Measurements from ENCODE around the gene ADCY5. TPM values are rescaled to one million over a fixed set of nuclear protein-coding genes. Genes with fewer than 3 reads are reported as not detected.

ADCY5 gene
- total RNA-seq, 2 donors from 2014 or later: 3.9 to 5.2 TPM

DNA sequence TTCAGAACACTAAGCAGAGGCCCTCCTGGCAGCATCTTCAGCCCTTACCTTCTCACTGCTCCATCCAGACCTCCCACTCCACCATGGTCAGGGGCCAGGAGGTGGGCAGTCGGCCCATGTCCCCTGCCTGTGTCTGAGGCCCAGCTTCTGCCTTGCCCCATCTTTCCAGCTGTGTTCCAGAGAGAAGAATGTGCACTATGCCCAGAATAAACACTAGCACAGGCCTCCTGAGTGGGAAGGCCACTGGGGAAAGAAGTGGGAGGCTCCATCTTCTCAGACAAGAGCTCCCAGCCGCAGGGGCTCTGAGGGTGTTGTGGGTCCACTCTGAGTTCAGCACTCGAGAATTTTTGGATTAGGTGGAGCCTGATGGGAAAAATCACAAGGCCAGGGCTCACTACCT, 44.5 kb downstream of the ADCY5 start:
- H3K4me3 Mint-ChIP-seq: no peak overlapping the region
- Histone ChIP-seq H3K27me3 (ENCODE audit: control insufficient read depth, insufficient read depth, low read length, poor library complexity, severe bottlenecking) (peaks cover 10% of the 10 kb centered on the region), H3K27ac (ENCODE audit: low read depth, low read length) (no peak overlapping the region), H3K9ac (ENCODE audit: extremely low read depth, low read length, poor library complexity, severe bottlenecking) (no peak overlapping the region), H3K4me1 (ENCODE audit: control insufficient read depth, insufficient read depth, low read length) (no peaks in the 10 kb centered on the region), H3K36me3 (ENCODE audit: control insufficient read depth, insufficient read depth, low read length) (no peaks in the 10 kb centered on the region), H3K4me3 (ENCODE audit: low read length) (no peak overlapping the region), H3K9me3 (ENCODE audit: control insufficient read depth, low read length) (no peaks in the 10 kb centered on the region)
- no peaks in the 10 kb centered on the region for H3K4me1 Mint-ChIP-seq
- H3K27ac Mint-ChIP-seq: no peak overlapping the region
- 91 to 95% methylated on average over 2 to 3 of the region's 3 CpGs for WGBS, 2 experiments (ENCODE audit: insufficient coverage in 1 of 2, insufficient read length in 1 of 2)
- H3K9me3 Mint-ChIP-seq: no peaks in the 10 kb centered on the region
- H3K36me3 Mint-ChIP-seq (ENCODE audit: low read depth): no peaks in the 10 kb centered on the region
- TF ChIP-seq, protein P1, sequence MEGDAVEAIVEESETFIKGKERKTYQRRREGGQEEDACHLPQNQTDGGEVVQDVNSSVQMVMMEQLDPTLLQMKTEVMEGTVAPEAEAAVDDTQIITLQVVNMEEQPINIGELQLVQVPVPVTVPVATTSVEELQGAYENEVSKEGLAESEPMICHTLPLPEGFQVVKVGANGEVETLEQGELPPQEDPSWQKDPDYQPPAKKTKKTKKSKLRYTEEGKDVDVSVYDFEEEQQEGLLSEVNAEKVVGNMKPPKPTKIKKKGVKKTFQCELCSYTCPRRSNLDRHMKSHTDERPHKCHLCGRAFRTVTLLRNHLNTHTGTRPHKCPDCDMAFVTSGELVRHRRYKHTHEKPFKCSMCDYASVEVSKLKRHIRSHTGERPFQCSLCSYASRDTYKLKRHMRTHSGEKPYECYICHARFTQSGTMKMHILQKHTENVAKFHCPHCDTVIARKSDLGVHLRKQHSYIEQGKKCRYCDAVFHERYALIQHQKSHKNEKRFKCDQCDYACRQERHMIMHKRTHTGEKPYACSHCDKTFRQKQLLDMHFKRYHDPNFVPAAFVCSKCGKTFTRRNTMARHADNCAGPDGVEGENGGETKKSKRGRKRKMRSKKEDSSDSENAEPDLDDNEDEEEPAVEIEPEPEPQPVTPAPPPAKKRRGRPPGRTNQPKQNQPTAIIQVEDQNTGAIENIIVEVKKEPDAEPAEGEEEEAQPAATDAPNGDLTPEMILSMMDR (conservative IDR thresholded peaks at IDR 0.05): no peak
- no peak for DNase-seq
- peaks cover 21% of the 10 kb centered on the region for H3K27me3 Mint-ChIP-seq (ENCODE audit: insufficient read depth)

DNA sequence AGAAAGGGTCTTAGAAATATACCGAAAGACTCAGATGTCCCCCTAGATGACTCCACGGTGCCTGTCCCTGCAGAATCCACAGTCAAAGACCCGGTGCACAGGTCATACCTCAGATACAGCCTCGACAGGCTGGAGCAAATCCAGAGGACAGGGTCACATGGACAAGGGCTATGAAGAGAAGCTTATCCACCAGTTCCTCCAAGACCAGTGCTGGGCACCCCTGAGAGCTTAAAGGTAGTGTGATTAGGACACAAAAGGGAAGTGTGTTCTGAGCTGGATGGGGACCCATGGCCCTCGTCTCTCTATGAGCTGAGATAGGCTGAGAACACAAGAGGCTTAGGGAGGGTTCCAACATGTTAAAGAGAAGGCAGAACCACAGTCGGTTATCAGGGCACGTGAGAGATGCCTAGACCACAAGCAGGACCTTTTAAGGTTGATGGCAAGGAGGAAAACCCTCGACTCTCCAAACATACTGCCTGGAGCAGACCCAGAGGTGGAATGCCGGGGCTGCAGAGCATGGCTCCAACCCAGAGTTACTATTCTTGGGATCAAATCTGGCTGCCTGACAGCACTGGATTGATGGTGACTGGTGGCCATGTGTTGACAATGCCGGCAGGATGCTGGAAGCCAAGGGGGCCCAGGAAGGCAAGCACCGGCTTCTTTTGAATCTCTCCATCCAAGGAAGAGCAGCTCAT, 46.9 kb downstream of the ADCY5 start:
- H3K27ac Mint-ChIP-seq: no peak overlapping the region
- H3K9me3 Mint-ChIP-seq: no peaks in the 10 kb centered on the region
- Histone ChIP-seq H3K27me3 (ENCODE audit: control insufficient read depth, insufficient read depth, low read length, poor library complexity, severe bottlenecking) (peaks cover 10% of the 10 kb centered on the region), H3K9me3 (ENCODE audit: control insufficient read depth, low read length) (no peaks in the 10 kb centered on the region), H3K36me3 (ENCODE audit: control insufficient read depth, insufficient read depth, low read length) (no peaks in the 10 kb centered on the region), H3K9ac (ENCODE audit: extremely low read depth, low read length, poor library complexity, severe bottlenecking) (no peak overlapping the region), H3K4me3 (ENCODE audit: low read length) (no peak overlapping the region), H3K4me1 (ENCODE audit: control insufficient read depth, insufficient read depth, low read length) (no peaks in the 10 kb centered on the region), H3K27ac (ENCODE audit: low read depth, low read length) (no peak overlapping the region)
- H3K36me3 Mint-ChIP-seq (ENCODE audit: low read depth): no peaks in the 10 kb centered on the region
- WGBS, 2 experiments (ENCODE audit: insufficient coverage in 1 of 2, insufficient read length in 1 of 2): 90 to 98% methylated on average over 11 of the region's 11 CpGs
- peaks cover 37% of the 10 kb centered on the region for H3K27me3 Mint-ChIP-seq (ENCODE audit: insufficient read depth)
- DNase-seq: no peak
- no peak overlapping the region for H3K4me3 Mint-ChIP-seq
- TF ChIP-seq, protein P1 (conservative IDR thresholded peaks at IDR 0.05): no peak
- no peaks in the 10 kb centered on the region for H3K4me1 Mint-ChIP-seq

DNA sequence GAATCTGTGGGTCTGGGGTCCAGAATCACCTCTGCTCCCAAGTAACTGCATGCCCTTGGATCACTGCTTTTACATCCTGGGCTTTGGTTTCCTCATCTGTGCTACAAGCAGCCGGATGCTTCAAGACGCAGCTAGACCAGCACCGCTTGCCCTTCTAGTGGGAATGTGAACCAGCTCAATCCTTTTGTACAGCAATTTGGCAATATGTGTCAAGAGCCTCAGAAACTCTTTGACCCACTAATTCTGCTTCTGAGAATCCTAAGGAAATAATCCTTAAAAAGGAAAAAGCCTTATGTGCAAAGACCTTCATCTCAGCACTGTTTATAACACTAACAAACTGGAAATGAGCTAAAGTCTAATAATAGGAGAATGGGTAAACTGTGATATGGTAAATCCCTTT, 48.7 kb downstream of the ADCY5 start:
- WGBS, 2 experiments (ENCODE audit: insufficient coverage in 1 of 2, insufficient read length in 1 of 2): 97 to 100% methylated on average over 3 of the region's 3 CpGs
- Mint-ChIP-seq H3K27ac (no peak overlapping the region), H3K27me3 (ENCODE audit: insufficient read depth) (peaks cover 44% of the 10 kb centered on the region), H3K36me3 (ENCODE audit: low read depth) (no peaks in the 10 kb centered on the region), H3K4me1 (no peaks in the 10 kb centered on the region), H3K9me3 (no peaks in the 10 kb centered on the region), H3K4me3 (no peak overlapping the region)
- no peak overlapping the region for H3K4me3 ChIP-seq (ENCODE audit: low read length)
- TF ChIP-seq, protein P1 (conservative IDR thresholded peaks at IDR 0.05): no peak
- no peak overlapping the region for H3K9ac ChIP-seq (ENCODE audit: extremely low read depth, low read length, poor library complexity, severe bottlenecking)
- H3K27ac ChIP-seq (ENCODE audit: low read depth, low read length): no peak overlapping the region
- peaks cover 10% of the 10 kb centered on the region for H3K27me3 ChIP-seq (ENCODE audit: control insufficient read depth, insufficient read depth, low read length, poor library complexity, severe bottlenecking)
- no peaks in the 10 kb centered on the region for H3K9me3 ChIP-seq (ENCODE audit: control insufficient read depth, low read length)
- no peak for DNase-seq
- no peaks in the 10 kb centered on the region for H3K4me1 ChIP-seq (ENCODE audit: control insufficient read depth, insufficient read depth, low read length)
- H3K36me3 ChIP-seq (ENCODE audit: control insufficient read depth, insufficient read depth, low read length): no peaks in the 10 kb centered on the region
